Endothelial cell (in vitro differentiated cells): ENCODE results near the gene KNTC1. TPM values are rescaled to one million over a fixed set of nuclear protein-coding genes. Genes with fewer than 3 reads are reported as not detected.
A peak's percentile ranks its signal among the peaks of the same experiment; 100 is the strongest.
"Not testable (repeated sequence)": the region's sequence is repeated elsewhere in the genome, so short reads cannot be mapped to it uniquely, and the experiment has no call there.

Experiments used
- DNase-seq: peaks from one replicate; pipeline ENCODE4 v3.0.0; 2021; ENCODE audit warnings: low spot score
- H3K27ac Mint-ChIP-seq: one replicate; pipeline ENCODE4 v1.8.0; 2021; ENCODE audit warnings: mixed read lengths, inconsistent platforms; ENCODE audit not compliant: unreplicated experiment
- H3K27me3 Mint-ChIP-seq: one replicate; pipeline ENCODE4 v1.8.0; 2021; ENCODE audit warnings: mild to moderate bottlenecking, moderate library complexity, mixed read lengths, inconsistent platforms; ENCODE audit not compliant: unreplicated experiment
- H3K36me3 Mint-ChIP-seq: one replicate; pipeline ENCODE4 v1.8.0; 2021; ENCODE audit warnings: mild to moderate bottlenecking, low read depth, mixed read lengths, inconsistent platforms; ENCODE audit not compliant: unreplicated experiment
- H3K4me1 Mint-ChIP-seq: one replicate; pipeline ENCODE4 v1.8.0; 2021; ENCODE audit warnings: mild to moderate bottlenecking, mixed read lengths, inconsistent platforms; ENCODE audit not compliant: unreplicated experiment
- H3K4me3 Mint-ChIP-seq: one replicate; pipeline ENCODE4 v1.8.0; 2021; ENCODE audit warnings: mild to moderate bottlenecking, mixed read lengths, inconsistent platforms; ENCODE audit not compliant: unreplicated experiment
- H3K9me3 Mint-ChIP-seq: one replicate; pipeline ENCODE4 v1.8.0; 2021; ENCODE audit warnings: mixed read lengths, inconsistent platforms; ENCODE audit not compliant: unreplicated experiment
- total RNA-seq: library from RNA; stranded (reverse); fragmentation: NEBNext Ultra II Directional; extraction: Animal tissue kit (Norgen Biotek cat#: 25700); gene quantifications from one replicate; pipeline ENCODE4 v1.2.1, GENCODE V29; 2021; ENCODE audit not compliant: unreplicated experiment
- TF ChIP-seq, protein P1 (sequence below): fragments of 200-600 bp; sonication (generic); IDR thresholded peaks from one replicate; pipeline ENCODE4 v1.5.0; 2021; ENCODE audit warnings: antibody characterized with exemption; ENCODE audit not compliant: unreplicated experiment

The KNTC1 gene
- total RNA-seq, 1 donor from 2014 or later, result 32.6 TPM

DNA sequence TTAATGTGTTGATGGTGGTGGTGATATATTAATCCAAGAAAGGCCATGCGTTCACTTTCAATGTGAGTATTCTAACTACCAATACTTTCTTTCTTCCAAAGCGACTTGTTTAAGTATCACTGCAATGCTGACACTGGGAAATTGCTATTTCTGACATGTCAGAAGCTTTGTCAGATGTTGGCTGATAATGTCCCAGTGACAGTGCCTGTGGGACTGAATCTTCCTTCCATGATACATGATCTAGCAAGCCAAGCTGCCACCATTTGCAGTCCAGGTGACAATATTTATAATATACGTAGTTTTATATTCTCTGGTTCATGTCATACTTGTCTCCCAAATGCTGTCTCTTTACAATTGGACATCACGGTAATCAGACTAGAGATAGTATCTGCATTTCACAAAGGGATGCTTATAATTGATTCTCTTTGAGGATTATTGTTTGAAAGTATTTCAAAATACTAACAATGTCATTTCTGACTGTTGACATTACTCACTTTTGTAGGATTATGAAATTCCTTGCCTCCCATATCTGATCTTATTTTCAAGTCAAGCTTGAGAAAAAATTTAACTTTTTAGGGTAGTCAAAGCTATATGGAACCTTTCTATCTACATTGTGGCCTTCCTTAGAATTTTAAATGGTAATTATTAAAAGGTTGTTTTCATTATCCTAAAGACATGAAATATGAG is 57.3 kb downstream of the KNTC1 start:
- Mint-ChIP-seq H3K9me3 (no peaks in the 10 kb centered on the region), H3K36me3 (peaks cover 18% of the 10 kb centered on the region), H3K4me3 (no peak overlapping the region), H3K27me3 (peaks cover 2% of the 10 kb centered on the region), H3K27ac (no peak overlapping the region), H3K4me1 (no peaks in the 10 kb centered on the region)
- TF ChIP-seq, protein P1, sequence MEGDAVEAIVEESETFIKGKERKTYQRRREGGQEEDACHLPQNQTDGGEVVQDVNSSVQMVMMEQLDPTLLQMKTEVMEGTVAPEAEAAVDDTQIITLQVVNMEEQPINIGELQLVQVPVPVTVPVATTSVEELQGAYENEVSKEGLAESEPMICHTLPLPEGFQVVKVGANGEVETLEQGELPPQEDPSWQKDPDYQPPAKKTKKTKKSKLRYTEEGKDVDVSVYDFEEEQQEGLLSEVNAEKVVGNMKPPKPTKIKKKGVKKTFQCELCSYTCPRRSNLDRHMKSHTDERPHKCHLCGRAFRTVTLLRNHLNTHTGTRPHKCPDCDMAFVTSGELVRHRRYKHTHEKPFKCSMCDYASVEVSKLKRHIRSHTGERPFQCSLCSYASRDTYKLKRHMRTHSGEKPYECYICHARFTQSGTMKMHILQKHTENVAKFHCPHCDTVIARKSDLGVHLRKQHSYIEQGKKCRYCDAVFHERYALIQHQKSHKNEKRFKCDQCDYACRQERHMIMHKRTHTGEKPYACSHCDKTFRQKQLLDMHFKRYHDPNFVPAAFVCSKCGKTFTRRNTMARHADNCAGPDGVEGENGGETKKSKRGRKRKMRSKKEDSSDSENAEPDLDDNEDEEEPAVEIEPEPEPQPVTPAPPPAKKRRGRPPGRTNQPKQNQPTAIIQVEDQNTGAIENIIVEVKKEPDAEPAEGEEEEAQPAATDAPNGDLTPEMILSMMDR, result no peak
- DNase-seq, result no peak

DNA sequence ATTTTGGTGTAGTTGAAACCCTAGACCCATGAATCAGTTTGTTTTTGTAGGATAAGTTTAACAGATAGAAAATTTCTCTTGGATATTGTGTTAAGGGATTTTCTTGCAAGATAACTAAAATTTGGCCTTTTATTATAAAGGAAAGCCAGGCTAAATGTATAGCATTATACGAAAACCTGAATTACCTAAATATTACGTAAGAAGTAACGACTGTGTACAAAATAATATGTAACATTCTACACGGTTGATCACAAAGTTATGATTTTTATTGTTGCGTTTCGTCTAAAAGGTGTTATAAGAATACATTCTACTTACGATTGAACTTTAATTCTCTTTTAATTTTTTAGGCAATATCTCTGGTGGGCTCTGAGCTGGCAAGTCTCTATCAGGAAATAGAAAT is 63.9 kb downstream of the KNTC1 start:
- H3K4me3 Mint-ChIP-seq, result no peak overlapping the region
- no peak overlapping the region for H3K27ac Mint-ChIP-seq
- H3K9me3 Mint-ChIP-seq, result no peaks in the 10 kb centered on the region
- TF ChIP-seq, protein P1, result no peak
- no peaks in the 10 kb centered on the region for H3K4me1 Mint-ChIP-seq
- peaks cover 19% of the 10 kb centered on the region for H3K36me3 Mint-ChIP-seq
- no peak for DNase-seq
- H3K27me3 Mint-ChIP-seq, result no peaks in the 10 kb centered on the region

DNA sequence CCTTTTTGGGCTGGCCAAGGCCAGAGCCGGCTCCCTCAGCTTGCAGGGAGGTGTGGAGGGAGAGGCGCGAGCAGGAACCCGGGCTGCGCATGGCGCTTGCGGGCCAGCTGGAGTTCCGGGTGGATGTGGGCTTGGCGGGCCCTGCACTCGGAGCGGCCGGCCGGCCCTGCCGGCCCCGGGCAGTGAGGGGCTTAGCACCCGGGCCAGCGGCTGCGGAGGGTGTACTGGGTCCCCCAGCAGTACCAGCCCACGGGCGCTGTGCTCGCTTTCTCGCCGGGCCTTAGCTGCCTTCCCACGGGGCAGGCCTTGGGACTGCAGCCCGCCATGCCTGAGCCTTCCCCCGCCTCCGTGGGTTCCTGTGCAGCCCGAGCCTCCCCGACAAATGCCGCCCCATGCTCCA is 64.9 kb downstream of the KNTC1 start:
- not testable (repeated sequence) for H3K9me3 Mint-ChIP-seq, DNase-seq, H3K27me3 Mint-ChIP-seq, H3K4me1 Mint-ChIP-seq, H3K27ac Mint-ChIP-seq, H3K4me3 Mint-ChIP-seq
- peaks cover 23% of the 10 kb centered on the region for H3K36me3 Mint-ChIP-seq

DNA sequence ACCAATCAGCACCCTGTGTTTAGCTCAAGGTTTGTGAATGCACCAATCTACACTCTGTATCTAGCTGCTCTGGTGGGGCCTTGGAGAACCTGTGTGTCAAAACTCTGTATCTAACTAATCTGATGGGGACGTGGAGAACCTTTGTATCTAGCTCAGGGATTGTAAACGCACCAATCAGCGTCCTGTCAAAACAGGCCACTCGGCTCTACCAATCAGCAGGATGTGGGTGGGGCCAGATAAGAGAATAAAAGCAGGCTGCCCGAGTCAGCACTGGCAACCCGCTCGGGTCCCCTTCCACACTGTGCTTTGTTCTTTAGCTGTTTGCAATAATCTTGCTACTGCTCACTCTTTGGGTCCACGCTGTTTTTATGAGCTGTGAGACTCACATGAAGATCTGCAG is 65.5 kb downstream of the KNTC1 start:
- H3K9me3 Mint-ChIP-seq, H3K4me1 Mint-ChIP-seq, H3K27me3 Mint-ChIP-seq, H3K27ac Mint-ChIP-seq, DNase-seq: not testable (repeated sequence)
- Mint-ChIP-seq H3K4me3 (peak overlapping the region; percentile 42), H3K36me3 (peaks cover 24% of the 10 kb centered on the region)

DNA sequence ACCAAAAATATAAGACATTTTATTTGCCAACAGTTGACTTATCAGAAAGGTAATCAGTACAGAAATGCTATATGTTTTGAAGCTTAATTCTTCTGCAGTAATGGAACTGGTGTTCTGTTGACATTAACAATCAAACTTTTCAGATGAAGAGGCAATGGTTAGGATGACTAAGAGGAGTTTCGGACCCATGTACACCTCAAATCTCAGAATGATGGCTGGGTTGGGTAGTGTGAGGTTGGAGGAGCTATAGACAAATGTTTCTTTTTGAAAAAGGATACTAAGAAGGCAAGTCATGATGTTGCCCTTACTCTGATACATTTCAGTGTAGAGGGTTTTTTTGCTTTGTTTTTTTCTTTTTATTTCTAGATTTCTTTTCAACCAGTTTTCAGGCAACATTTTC is 66.9 kb downstream of the KNTC1 start:
- TF ChIP-seq, protein P1, result no peak
- Mint-ChIP-seq H3K27me3 (no peaks in the 10 kb centered on the region), H3K36me3 (peaks cover 21% of the 10 kb centered on the region), H3K4me1 (no peaks in the 10 kb centered on the region), H3K4me3 (peak overlapping the region; percentile 52), H3K9me3 (no peaks in the 10 kb centered on the region), H3K27ac (no peak overlapping the region)
- no peak for DNase-seq

DNA sequence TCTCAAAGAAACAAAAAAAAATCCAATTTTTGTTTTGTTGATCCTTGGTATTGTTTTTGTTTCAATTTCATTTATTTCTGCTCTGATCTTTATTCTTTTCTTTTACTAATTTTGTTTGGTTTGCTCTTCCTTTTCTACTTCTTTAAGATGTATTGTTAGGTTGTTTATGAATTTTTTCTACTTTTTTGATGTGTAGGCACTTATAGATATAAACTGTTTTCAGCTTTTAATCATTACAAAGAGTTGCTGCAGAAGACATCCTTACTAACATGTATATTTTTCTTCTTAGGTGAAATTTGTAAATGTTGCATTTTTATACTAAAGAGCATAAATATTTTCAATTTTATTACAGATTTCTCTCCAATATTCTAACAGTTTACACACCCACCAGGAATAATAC is 69.8 kb downstream of the KNTC1 start:
- Mint-ChIP-seq H3K36me3 (peaks cover 18% of the 10 kb centered on the region), H3K27me3 (no peaks in the 10 kb centered on the region), H3K4me1 (no peaks in the 10 kb centered on the region), H3K4me3 (no peak overlapping the region), H3K27ac (no peak overlapping the region), H3K9me3 (no peaks in the 10 kb centered on the region)
- no peak for DNase-seq
- TF ChIP-seq, protein P1, result no peak
